ENCODE data around the gene MUC15. TPM values are rescaled to one million over a fixed set of nuclear protein-coding genes. Genes with fewer than 3 reads are reported as not detected.
"Not testable (repeated sequence)": the region's sequence is repeated elsewhere in the genome, so short reads cannot be mapped to it uniquely, and the experiment has no call there.

Gene MUC15, protein sequence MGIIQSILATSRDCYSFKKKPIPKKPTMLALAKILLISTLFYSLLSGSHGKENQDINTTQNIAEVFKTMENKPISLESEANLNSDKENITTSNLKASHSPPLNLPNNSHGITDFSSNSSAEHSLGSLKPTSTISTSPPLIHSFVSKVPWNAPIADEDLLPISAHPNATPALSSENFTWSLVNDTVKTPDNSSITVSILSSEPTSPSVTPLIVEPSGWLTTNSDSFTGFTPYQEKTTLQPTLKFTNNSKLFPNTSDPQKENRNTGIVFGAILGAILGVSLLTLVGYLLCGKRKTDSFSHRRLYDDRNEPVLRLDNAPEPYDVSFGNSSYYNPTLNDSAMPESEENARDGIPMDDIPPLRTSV
- total RNA-seq, result not detected

DNA sequence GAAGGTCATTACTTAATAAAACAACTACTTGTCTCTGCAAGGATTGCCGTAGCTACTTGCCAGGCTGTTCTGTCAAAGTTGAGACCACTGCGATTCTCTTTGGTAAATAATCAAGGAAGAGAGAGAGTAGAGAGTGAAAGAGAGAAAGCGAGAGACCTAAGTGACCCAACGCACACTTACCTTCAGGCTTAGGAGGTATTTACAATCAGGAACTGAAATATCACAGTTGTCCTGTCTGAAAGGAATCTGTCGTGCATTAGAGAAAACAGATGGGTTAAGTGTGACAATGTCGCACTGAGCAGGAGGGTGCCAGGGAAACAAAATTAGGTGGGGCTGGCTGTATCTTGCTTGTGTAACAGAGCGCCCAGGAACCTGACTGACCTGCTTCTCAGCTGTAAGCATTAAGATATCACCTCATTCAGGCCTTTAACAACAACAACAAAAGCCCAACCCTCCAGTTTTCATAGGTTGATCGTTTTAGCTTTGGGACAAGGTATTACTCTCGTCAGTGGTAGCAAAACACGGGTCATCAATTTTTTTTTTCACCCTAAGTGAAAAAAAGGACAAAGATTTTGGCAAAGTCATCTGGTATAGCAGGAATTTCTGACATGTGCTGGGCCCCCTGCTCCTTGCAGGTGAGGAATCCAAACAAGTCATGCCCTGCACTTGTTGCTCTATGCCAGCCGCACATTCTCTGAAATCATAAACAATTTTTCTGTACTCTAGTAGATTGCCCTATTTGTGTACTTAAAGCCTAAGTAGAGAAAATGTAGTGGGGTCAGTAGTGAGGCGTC, at the start of gene MUC15:
Gene MUC15, minus strand, starts transcription at position 403 of the 794 bp plus-strand sequence. CDS start 5,169 bp downstream, outside the sequence.
- no peaks in the 10 kb centered on the region for H3K4me1 Mint-ChIP-seq (ENCODE audit: low read depth)
- H3K27ac Mint-ChIP-seq, result no peak within 1 kb of the TSS
- H3K9me3 Mint-ChIP-seq, result peaks cover 0 to 2% of the 10 kb centered on the region in 2 donors
- H3K27me3 Mint-ChIP-seq (ENCODE audit: low read depth), result no peaks in the 10 kb centered on the region
- no peak for ATAC-seq (replicated peaks in 1 of 2)
- H3K4me3 Mint-ChIP-seq, result no peak within 1 kb of the TSS
- no peak for DNase-seq
- no peaks in the 10 kb centered on the region for H3K36me3 Mint-ChIP-seq (ENCODE audit: insufficient read depth in 2 of 2)

- Mint-ChIP-seq H3K9me3 (peaks cover 3 to 4% of the 10 kb centered on the region in 2 donors), H3K4me1 (ENCODE audit: low read depth) (no peaks in the 10 kb centered on the region), H3K36me3 (ENCODE audit: insufficient read depth in 2 of 2) (no peaks in the 10 kb centered on the region), H3K4me3 (no peak overlapping the region), H3K27me3 (ENCODE audit: low read depth) (no peaks in the 10 kb centered on the region), H3K27ac (no peak overlapping the region)
- DNase-seq (no peak), ATAC-seq (replicated peaks in 1 of 2) (no peak)
Observed at GRCh38 chr11:26621132-26621531, 49.1 kb upstream of the MUC15 start.

- Mint-ChIP-seq H3K9me3 (peaks cover 3 to 4% of the 10 kb centered on the region in 2 donors), H3K4me1 (ENCODE audit: low read depth) (no peaks in the 10 kb centered on the region), H3K36me3 (ENCODE audit: insufficient read depth in 2 of 2) (no peaks in the 10 kb centered on the region), H3K27me3 (ENCODE audit: low read depth) (no peaks in the 10 kb centered on the region), H3K4me3 (no peak overlapping the region), H3K27ac (no peak overlapping the region)
- ATAC-seq (replicated peaks in 1 of 2) (no peak), DNase-seq (no peak)
Observed at GRCh38 chr11:26620282-26621045, 48.4 kb upstream of the MUC15 start.

DNA sequence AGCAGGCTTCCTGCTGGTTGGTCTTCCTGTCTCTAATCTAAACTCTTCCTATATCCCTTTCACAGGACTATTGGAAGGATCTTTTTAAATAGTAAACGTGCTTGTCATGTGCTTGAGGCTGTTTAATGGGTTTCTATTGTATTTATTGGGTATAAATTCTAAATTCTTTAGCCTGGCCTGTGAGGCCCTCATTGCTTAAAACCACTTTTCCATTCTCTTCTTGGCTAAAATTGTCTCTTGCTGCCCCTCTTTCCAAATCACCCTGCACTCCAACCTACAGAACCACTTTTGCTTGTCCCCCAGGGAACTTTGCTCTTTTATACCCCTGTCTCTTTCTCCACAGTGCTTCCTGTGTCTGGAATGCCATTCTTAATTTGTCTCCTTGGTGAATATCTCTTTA, 46.4 kb upstream of the MUC15 start:
- no peak for DNase-seq
- no peaks in the 10 kb centered on the region for H3K4me1 Mint-ChIP-seq (ENCODE audit: low read depth)
- H3K9me3 Mint-ChIP-seq, result peaks cover 3 to 7% of the 10 kb centered on the region in 2 donors
- no peak overlapping the region for H3K27ac Mint-ChIP-seq
- ATAC-seq (replicated peaks in 1 of 2), result no peak
- no peaks in the 10 kb centered on the region for H3K36me3 Mint-ChIP-seq (ENCODE audit: insufficient read depth in 2 of 2)
- H3K4me3 Mint-ChIP-seq, result no peak overlapping the region
- H3K27me3 Mint-ChIP-seq (ENCODE audit: low read depth), result no peaks in the 10 kb centered on the region

GRCh38 chr11:26613759-26614158, 41.7 kb upstream of the MUC15 start:
- no peak overlapping the region for H3K4me3 Mint-ChIP-seq
- H3K27me3 Mint-ChIP-seq (ENCODE audit: low read depth), result no peaks in the 10 kb centered on the region
- no peak for ATAC-seq (replicated peaks in 1 of 2)
- no peak for DNase-seq
- H3K36me3 Mint-ChIP-seq (ENCODE audit: insufficient read depth in 2 of 2), result no peaks in the 10 kb centered on the region
- peaks cover 7 to 13% of the 10 kb centered on the region in 2 donors for H3K9me3 Mint-ChIP-seq
- no peak overlapping the region for H3K27ac Mint-ChIP-seq
- H3K4me1 Mint-ChIP-seq (ENCODE audit: low read depth), result no peaks in the 10 kb centered on the region

DNA sequence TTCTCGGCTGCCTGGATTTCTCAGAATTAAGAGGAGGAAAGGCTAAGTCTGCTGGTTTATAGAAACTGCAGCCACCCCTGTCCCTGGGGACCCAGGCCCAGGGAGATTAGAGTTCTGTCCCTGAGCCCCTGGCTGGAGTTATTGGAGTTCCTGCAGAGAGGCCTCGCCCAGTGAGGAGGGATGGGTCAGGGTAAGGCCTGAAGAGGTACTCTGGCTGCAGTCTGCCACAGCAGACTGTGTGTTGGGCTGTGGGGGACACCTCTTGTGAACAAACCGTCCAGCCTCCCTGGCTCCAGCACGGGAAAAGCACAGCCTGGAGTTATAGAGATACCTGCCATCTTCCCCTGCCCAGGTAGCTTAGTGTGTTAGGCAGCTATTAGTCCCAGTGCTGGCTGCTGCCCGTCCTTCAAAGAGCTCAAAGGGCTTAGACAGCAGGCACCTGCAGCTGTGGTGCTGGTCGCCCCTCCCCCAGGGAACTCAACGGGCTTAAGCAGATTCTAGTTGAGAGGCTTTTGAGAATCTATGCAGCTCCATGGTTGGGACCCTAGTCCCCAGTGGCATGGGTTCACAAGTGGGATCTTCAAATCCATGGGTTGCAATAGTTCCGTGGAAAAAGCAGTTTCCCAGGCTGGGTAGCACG, 36.6 kb upstream of the MUC15 start:
- DNase-seq (no peak), ATAC-seq (replicated peaks in 1 of 2) (no peak)
- no peaks in the 10 kb centered on the region for H3K4me1 Mint-ChIP-seq (ENCODE audit: low read depth)
- H3K27ac Mint-ChIP-seq, result no peak overlapping the region
- H3K36me3 Mint-ChIP-seq (ENCODE audit: insufficient read depth in 2 of 2), result no peaks in the 10 kb centered on the region
- no peak overlapping the region for H3K4me3 Mint-ChIP-seq
- no peaks in the 10 kb centered on the region for H3K27me3 Mint-ChIP-seq (ENCODE audit: low read depth)
- peaks cover 19 to 23% of the 10 kb centered on the region in 2 donors for H3K9me3 Mint-ChIP-seq

DNA sequence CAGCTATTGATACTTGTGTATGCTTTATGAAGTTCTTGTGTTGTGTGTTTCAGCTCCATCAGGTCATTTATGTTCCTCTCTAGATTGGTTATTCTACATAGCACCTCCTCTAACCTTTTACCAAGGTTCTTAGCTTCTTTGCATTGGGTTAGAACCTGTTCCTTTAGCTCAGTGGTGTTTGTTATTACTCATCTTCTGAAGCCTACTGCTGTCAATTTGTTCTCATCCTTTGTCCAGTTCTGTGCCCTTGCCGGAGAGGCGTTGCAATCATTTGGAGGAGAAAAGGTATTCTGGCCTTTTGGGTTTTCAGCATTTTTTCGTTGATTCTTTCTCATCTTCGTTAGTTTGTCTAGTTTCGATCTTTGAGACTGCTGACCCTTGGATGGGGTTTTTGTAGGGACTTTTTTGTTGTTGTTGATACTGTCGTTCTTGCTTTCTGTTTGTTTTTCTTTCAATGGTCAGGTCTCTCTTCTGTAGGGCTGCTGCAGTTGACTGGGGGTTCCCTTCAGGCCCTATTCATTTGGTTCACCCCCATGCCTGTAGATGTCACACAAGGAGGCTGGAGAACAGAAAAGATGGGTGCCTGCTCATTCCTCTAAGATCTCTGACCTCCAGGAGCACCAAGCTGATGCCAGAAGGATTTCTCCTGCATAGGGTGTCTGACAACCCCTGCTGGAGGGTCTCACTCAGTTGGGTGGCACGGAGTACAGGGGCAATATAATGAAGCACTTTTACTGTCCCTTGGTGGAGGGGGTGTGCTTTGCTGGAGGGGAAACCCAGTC, 35.9 kb upstream of the MUC15 start:
- ATAC-seq (replicated peaks in 1 of 2) (no peak), DNase-seq (no peak)
- Mint-ChIP-seq H3K27me3 (ENCODE audit: low read depth) (no peaks in the 10 kb centered on the region), H3K9me3 (peaks cover 14 to 21% of the 10 kb centered on the region in 2 donors), H3K36me3 (ENCODE audit: insufficient read depth in 2 of 2) (no peaks in the 10 kb centered on the region), H3K27ac (no peak overlapping the region), H3K4me3 (no peak overlapping the region), H3K4me1 (ENCODE audit: low read depth) (no peaks in the 10 kb centered on the region)

GRCh38 chr11:26599876-26600434, 27.9 kb upstream of the MUC15 start:
- peaks cover 8 to 16% of the 10 kb centered on the region in 2 donors for H3K9me3 Mint-ChIP-seq
- DNase-seq, result no peak
- H3K4me1 Mint-ChIP-seq (ENCODE audit: low read depth), result no peaks in the 10 kb centered on the region
- no peak for ATAC-seq (replicated peaks in 1 of 2)
- H3K36me3 Mint-ChIP-seq (ENCODE audit: insufficient read depth in 2 of 2), result no peaks in the 10 kb centered on the region
- no peak overlapping the region for H3K27ac Mint-ChIP-seq
- no peaks in the 10 kb centered on the region for H3K27me3 Mint-ChIP-seq (ENCODE audit: low read depth)
- no peak overlapping the region for H3K4me3 Mint-ChIP-seq

DNA sequence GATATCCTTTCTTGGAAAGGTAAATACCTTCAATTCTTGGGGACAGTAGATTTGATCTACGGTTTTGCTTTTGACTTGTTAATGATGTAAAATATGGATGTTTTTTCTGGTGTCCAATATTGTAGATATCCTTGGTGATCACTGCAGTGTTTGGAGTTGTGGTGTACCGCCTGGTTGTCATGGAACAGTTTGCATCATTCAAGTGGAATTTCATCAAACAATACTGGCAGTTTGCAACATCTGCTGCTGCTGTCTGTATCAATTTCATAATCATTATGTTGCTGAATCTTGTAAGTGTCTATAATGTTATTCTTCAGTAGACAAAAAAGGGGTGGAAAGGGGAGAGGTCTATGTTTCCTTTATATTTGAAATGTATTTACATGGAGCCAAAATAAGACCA, 27.4 kb upstream of the MUC15 start:
- peaks cover 8 to 17% of the 10 kb centered on the region in 2 donors for H3K9me3 Mint-ChIP-seq
- no peaks in the 10 kb centered on the region for H3K27me3 Mint-ChIP-seq (ENCODE audit: low read depth)
- no peaks in the 10 kb centered on the region for H3K4me1 Mint-ChIP-seq (ENCODE audit: low read depth)
- ATAC-seq (replicated peaks in 1 of 2) (no peak), DNase-seq (no peak)
- no peaks in the 10 kb centered on the region for H3K36me3 Mint-ChIP-seq (ENCODE audit: insufficient read depth in 2 of 2)
- H3K4me3 Mint-ChIP-seq, result no peak overlapping the region
- H3K27ac Mint-ChIP-seq, result no peak overlapping the region

GRCh38 chr11:26597899-26598298, 25.8 kb upstream of the MUC15 start:
- no peak for ATAC-seq (replicated peaks in 1 of 2)
- H3K36me3 Mint-ChIP-seq (ENCODE audit: insufficient read depth in 2 of 2), result no peaks in the 10 kb centered on the region
- H3K27ac Mint-ChIP-seq, result no peak overlapping the region
- H3K27me3 Mint-ChIP-seq (ENCODE audit: low read depth), result no peaks in the 10 kb centered on the region
- no peak overlapping the region for H3K4me3 Mint-ChIP-seq
- peaks cover 5 to 18% of the 10 kb centered on the region in 2 donors for H3K9me3 Mint-ChIP-seq
- H3K4me1 Mint-ChIP-seq (ENCODE audit: low read depth), result no peaks in the 10 kb centered on the region
- no peak for DNase-seq

- not testable (repeated sequence) for ATAC-seq (replicated peaks in 1 of 2); H3K36me3 Mint-ChIP-seq (ENCODE audit: insufficient read depth in 2 of 2); H3K4me1 Mint-ChIP-seq (ENCODE audit: low read depth); H3K27me3 Mint-ChIP-seq (ENCODE audit: low read depth); H3K4me3 Mint-ChIP-seq; DNase-seq; H3K27ac Mint-ChIP-seq
- H3K9me3 Mint-ChIP-seq, result peaks cover 5 to 18% of the 10 kb centered on the region in 2 donors
Observed at GRCh38 chr11:26597049-26597689, 25.1 kb upstream of the MUC15 start.

Data from activated T-cell treated with anti-CD3 and anti-CD28 coated beads, Interleukin-2, amount 50 U/mL, for 72 hours (primary cell).